HepG2 (cell line): ENCODE data around the gene DIPK1C.

Experiments used
- CENPX ChIP-seq: sonication (generic); formaldehyde crosslinking; IDR thresholded peaks from 2 replicates; pipeline ENCODE4 v1.9.0; 2021; ENCODE audit warnings: mild to moderate bottlenecking, missing genetic modification reagents, moderate library complexity
- CHD2 ChIP-seq: IDR thresholded peaks from 2 replicates; pipeline ENCODE4 v1.6.1; 2011; ENCODE audit warnings: low read depth, low read length, improper control_type of control experiment
- CTCF ChIP-seq: sonication (generic); formaldehyde crosslinking; IDR thresholded peaks from 2 replicates; pipeline ENCODE4 v1.5.0; 2020; ENCODE audit warnings: mild to moderate bottlenecking, missing genetic modification reagents, moderate library complexity
- EZH2 ChIP-seq: conservative IDR thresholded peaks from 2 replicates; pipeline ENCODE4 v1.6.1; 2012; ENCODE audit warnings: mild to moderate bottlenecking, low read depth, low read length, moderate library complexity
- FOXM1 ChIP-seq: sonication (generic); formaldehyde crosslinking; IDR thresholded peaks from 2 replicates; pipeline ENCODE4 v1.5.0; 2020; ENCODE audit warnings: missing genetic modification reagents
- IRF1 ChIP-seq: sonication (generic); formaldehyde crosslinking; IDR thresholded peaks from 2 replicates; pipeline ENCODE4 v1.4.0; 2020; ENCODE audit warnings: low read depth, mild to moderate bottlenecking, missing genetic modification reagents
- NONO ChIP-seq, 2 experiments: fragments of 450-650 bp in 1 of 2; sonication (generic) in 1 of 2; formaldehyde crosslinking in 1 of 2; IDR thresholded peaks in 1 of 2; conservative IDR thresholded peaks in 1 of 2; 2 replicates each; pipeline versions ENCODE4 v1.6.1 to v1.8.0; 2017 to 2022; ENCODE audit warnings: mild to moderate bottlenecking in 1 of 2, missing genetic modification reagents in 1 of 2, moderate library complexity in 1 of 2
- TAF1 ChIP-seq: sonication (generic); formaldehyde crosslinking; IDR thresholded peaks from 2 replicates; pipeline ENCODE4 v1.4.0; 2020; ENCODE audit warnings: missing genetic modification reagents
- TGIF2 ChIP-seq: IDR thresholded peaks from 2 replicates; pipeline ENCODE4 v1.6.1; 2016; ENCODE audit warnings: control low read depth, missing compliant biosample characterization
- ZBTB2 ChIP-seq: sonication (generic); formaldehyde crosslinking; IDR thresholded peaks from 2 replicates; pipeline ENCODE4 v1.8.0; 2022; ENCODE audit warnings: low read depth, missing genetic modification reagents

- no peak for TF ChIP-seq CTCF (CRISPR knock-in tag)
- TF ChIP-seq CENPX (CRISPR knock-in tag) = no peak
- no peak for TF ChIP-seq TAF1
- no peak for TF ChIP-seq CHD2
- TF ChIP-seq TGIF2 (CRISPR knock-in tag) = no peak
- no peak for TF ChIP-seq ZBTB2 (CRISPR knock-in tag)
- no peak for TF ChIP-seq EZH2
- TF ChIP-seq FOXM1 (CRISPR knock-in tag) = no peak
- no peak for TF ChIP-seq IRF1 (CRISPR knock-in tag)
- TF ChIP-seq NONO (IDR thresholded peaks at IDR 0.05) = no peak
- no peak for TF ChIP-seq NONO (CRISPR knock-in tag; conservative IDR thresholded peaks at IDR 0.05)
Measured at GRCh38 chr18:74445585-74445984, 11.5 kb downstream of the DIPK1C start.
